HEK293T (cell line): ENCODE measurements around the gene GPR37L1.

ENCODE experiments used
- BHLHE40 ChIP-seq: fragments of 450-650 bp; IDR thresholded peaks from 2 replicates; pipeline ENCODE4 v1.6.1; 2016; ENCODE audit warnings: mild to moderate bottlenecking, moderate library complexity, borderline replicate concordance
- ELF4 ChIP-seq: fragments of 450-650 bp; IDR thresholded peaks from 2 replicates; pipeline ENCODE4 v1.6.1; 2017; ENCODE audit warnings: antibody characterized with exemption
- FOXA1 ChIP-seq: fragments of 450-650 bp; IDR thresholded peaks from 2 replicates; pipeline ENCODE4 v1.6.1; 2016; ENCODE audit warnings: mild to moderate bottlenecking
- FOXK2 ChIP-seq: fragments of 450-650 bp; IDR thresholded peaks from 2 replicates; pipeline ENCODE4 v1.6.1; 2016; ENCODE audit warnings: mild to moderate bottlenecking
- FOXM1 ChIP-seq: fragments of 450-650 bp; IDR thresholded peaks from 2 replicates; pipeline ENCODE4 v1.6.1; 2017; ENCODE audit warnings: mild to moderate bottlenecking, borderline replicate concordance
- L3MBTL2 ChIP-seq: fragments of 450-650 bp; conservative IDR thresholded peaks from 2 replicates; pipeline ENCODE4 v1.6.1; 2016; ENCODE audit warnings: mild to moderate bottlenecking
- NFRKB ChIP-seq: fragments of 450-650 bp; IDR thresholded peaks from 2 replicates; pipeline ENCODE4 v1.6.1; 2016; ENCODE audit warnings: mild to moderate bottlenecking, moderate library complexity
- SP1 ChIP-seq: fragments of 450-650 bp; IDR thresholded peaks from 2 replicates; pipeline ENCODE4 v1.6.1; 2017
- TARDBP ChIP-seq: fragments of 450-650 bp; IDR thresholded peaks from 2 replicates; pipeline ENCODE4 v1.6.1; 2016
- ZNF384 ChIP-seq: fragments of 450-650 bp; IDR thresholded peaks from 2 replicates; pipeline ENCODE4 v1.6.1; 2016

- TF ChIP-seq L3MBTL2 (no peak), BHLHE40 (no peak), ELF4 (no peak), NFRKB (no peak), SP1 (no peak), FOXK2 (no peak), FOXA1 (no peak), FOXM1 (no peak), TARDBP (no peak), ZNF384 (no peak)
These were observed 36.9 kb upstream of the GPR37L1 start for GRCh38 chr1:202085682-202086373.
